Measurements from ENCODE around the gene GSTO1. TPM values are rescaled to one million over a fixed set of nuclear protein-coding genes. Genes with fewer than 3 reads are reported as not detected.

Gene GSTO1
- polyA plus RNA-seq, 3 donors, result 87.7 to 98.1 (median 93.7) TPM

- DNase-seq (ENCODE audit: extremely low read depth in 1 of 11, low read depth in 9 of 11, low spot score in 4 of 11), result no peak
Measured at GRCh38 chr10:104314591-104315485, 60.1 kb downstream of the GSTO1 start.

GRCh38 chr10:104315486-104315921 lies 60.8 kb downstream of the GSTO1 start:
- DNase-seq (ENCODE audit: extremely low read depth in 1 of 11, low read depth in 9 of 11, low spot score in 4 of 11), result no peak

GRCh38 chr10:104316321-104317099 lies 61.8 kb downstream of the GSTO1 start:
- DNase-seq (ENCODE audit: extremely low read depth in 1 of 11, low read depth in 9 of 11, low spot score in 4 of 11), result no peak

Other genes starting within 250 kb of the GSTO1 start
- 1 to 10 TPM in 1 of 3 donors, under 1 TPM in 2; 0.49 to 1.3 (median 0.65) TPM for gene COL17A1, start 169.0 kb upstream of the GSTO1 start, polyA plus RNA-seq (ENCODE audit: insufficient read length in 3 of 3)
- gene SFR1, start 132.7 kb upstream of the GSTO1 start, polyA plus RNA-seq (ENCODE audit: insufficient read length in 3 of 3), result 10 to 100 TPM in 2 of 3 donors, 1 to 10 TPM in 1; 9.4 to 12.2 (median 10.5) TPM
- gene CFAP43, start 22.5 kb upstream of the GSTO1 start, polyA plus RNA-seq (ENCODE audit: insufficient read length in 3 of 3), result 10 to 100 TPM; 15.3 to 32.8 (median 18.6) TPM
- 10 to 100 TPM; 27.7 to 43.2 (median 32.9) TPM for gene GSTO2, start 14.3 kb downstream of the GSTO1 start, polyA plus RNA-seq (ENCODE audit: insufficient read length in 3 of 3)
- gene ITPRIP, start 83.6 kb downstream of the GSTO1 start, polyA plus RNA-seq (ENCODE audit: insufficient read length in 3 of 3), result 10 to 100 TPM; 11.6 to 12.9 (median 11.8) TPM
- gene CFAP58, start 98.9 kb downstream of the GSTO1 start, polyA plus RNA-seq (ENCODE audit: insufficient read length in 3 of 3), result under 1 TPM; 0.33 to 0.51 (median 0.47) TPM

Data from renal cortex interstitium (tissue), 11 donors.